Measurements from ENCODE around the gene TXNDC11. TPM values are rescaled to one million over a fixed set of nuclear protein-coding genes. Genes with fewer than 3 reads are reported as not detected.

The TXNDC11 gene
- total and polyA plus RNA-seq, 10 of the 15 experiments (the other 5 are each of a cell fraction or from before 2014, with no cell fraction given): 1.7 to 86.7 (median 54.4) TPM

DNA sequence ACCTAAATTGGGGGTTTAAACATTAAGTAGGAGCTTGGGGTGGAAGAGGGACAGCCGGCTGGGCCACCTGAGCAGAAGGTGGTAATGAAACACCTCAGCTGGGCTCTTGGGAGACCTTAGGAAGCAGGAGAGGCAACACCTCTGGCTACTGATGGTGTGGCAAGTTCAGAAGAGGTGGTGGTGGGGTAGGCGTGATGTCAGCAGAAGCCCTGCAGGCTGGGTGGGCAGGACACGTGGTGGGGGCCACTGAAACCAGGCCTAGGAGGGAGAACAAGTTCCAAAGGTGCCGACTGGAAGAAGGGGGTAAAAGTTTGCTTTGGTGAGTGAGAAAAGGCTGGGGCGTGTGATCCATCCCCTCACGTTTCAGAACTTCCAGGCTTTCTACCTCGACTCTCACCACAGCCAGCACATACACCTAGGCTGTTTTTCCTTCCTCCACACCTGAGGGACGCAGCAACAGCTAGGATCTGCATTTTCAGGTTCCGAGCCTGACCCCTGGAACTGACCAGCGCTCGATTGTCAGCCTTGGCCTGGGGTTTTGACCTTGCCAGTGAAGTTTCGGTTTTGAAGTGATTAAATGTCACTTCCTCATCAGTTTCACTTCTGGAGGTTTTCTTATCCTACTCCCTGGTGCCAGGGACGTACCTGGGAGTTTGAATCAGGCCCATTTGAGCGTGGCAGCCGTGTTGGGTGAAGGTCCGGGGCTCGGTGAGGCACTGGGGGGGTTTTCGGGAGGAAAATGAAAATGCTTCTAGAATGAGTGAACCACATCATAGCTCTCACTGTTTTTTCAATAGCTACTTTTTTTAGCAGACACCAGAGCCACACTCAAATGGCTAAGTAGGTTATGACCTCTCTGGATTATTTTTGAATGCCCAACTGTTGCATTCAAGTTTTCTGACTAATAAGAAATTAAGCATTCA lies 64.4 kb downstream of the TXNDC11 start:
- H3K9ac ChIP-seq (ENCODE audit: control insufficient read depth, insufficient read depth, low read length): no peak overlapping the region
- DNase-seq (ENCODE audit: low read depth, low spot score) (peak; percentile 61), ATAC-seq (peak; percentile 57), FAIRE-seq (peak; percentile 13)
- ChIA-PET RAD21 (ENCODE audit: unreplicated experiment) (interaction anchor here (0.6 to 4.1 kb wide), 9 partner anchors 9 to 727 kb away, joined by 3 to 34 read pairs (median 4); partner anchors contain the start of genes SNN and ZC3H7A), CTCF (interaction anchor here (0.6 to 5.2 kb wide), 8 partner anchors 9 to 146 kb away, joined by 3 to 34 read pairs (median 6); no protein-coding TSS in a partner anchor), SMC1A (ENCODE audit: uncharacterized antibody, unreplicated experiment) (interaction anchor here (0.6 to 6.8 kb wide), 21 partner anchors 10 to 369 kb away, joined by 3 to 46 read pairs (median 3); partner anchors contain the start of gene SNN), POLR2A (interaction anchor here (0.5 to 7.9 kb wide), 9 partner anchors 8 to 811 kb away, joined by 3 to 75 read pairs (median 6); partner anchors contain the start of genes SNN, TXNDC11 and ZC3H7A)
- 13% methylated on average over 18 of the region's 18 CpGs for WGBS (ENCODE audit: insufficient coverage, insufficient replicate concordance, low lambda C conversion rate, missing lambda C conversion rate)
- intact Hi-C loops (cut with micrococcal nuclease; ENCODE audit: unreplicated experiment): no loop called here
- no peak overlapping the region for H2AFZ ChIP-seq (ENCODE audit: control insufficient read depth, low read depth, low read length)
- no TSS peak for BruUV-seq (replicated peaks)
- peaks cover 6% of the 10 kb centered on the region; the same call in 1 of the 2 replicates for H4K20me1 ChIP-seq (ENCODE audit: control insufficient read depth, insufficient read depth)
- H3K4me3 ChIP-seq: peak overlapping the region; percentile 37; the same call in 1 of the 2 replicates
- in situ Hi-C loops (cut with MboI): no loop called here
- peaks cover 35 to 36% of the 10 kb centered on the region in 2 experiments for H3K36me3 ChIP-seq (ENCODE audit: control insufficient read depth in 2 of 2, insufficient read depth in 2 of 2, low read length in 1 of 2)
- peak overlapping the region; percentile 57 for H3K27ac ChIP-seq (ENCODE audit: control insufficient read depth, insufficient read depth)
- peak overlapping the region; percentile 75 for H3K4me2 ChIP-seq (ENCODE audit: control insufficient read depth, insufficient read depth)
- H3K27me3 ChIP-seq (replicated peaks in 1 of 2; ENCODE audit: control insufficient read depth in 2 of 2, insufficient read depth in 2 of 2, low read length in 1 of 2): no peaks in the 10 kb centered on the region
- H3K4me1 ChIP-seq (ENCODE audit: control insufficient read depth, insufficient read depth, low read length): peaks cover 69% of the 10 kb centered on the region
- H3K79me2 ChIP-seq (ENCODE audit: control insufficient read depth, insufficient read depth, low read length): peaks cover 28% of the 10 kb centered on the region
- no peaks in the 10 kb centered on the region for H3K9me3 ChIP-seq (replicated peaks; ENCODE audit: control insufficient read depth, insufficient read depth, low read length)
- TF ChIP-seq YBX1 (IDR thresholded peaks at IDR 0.05) (no peak), NR2C1 (IDR thresholded peaks at IDR 0.05) (no peak), CREB1 (IDR thresholded peaks at IDR 0.05; ENCODE audit: low read depth) (no peak), TCF7 (IDR thresholded peaks at IDR 0.05; ENCODE audit: borderline replicate concordance) (no peak; the same call in 1 of the 2 replicates), ZZZ3 (IDR thresholded peaks at IDR 0.05; ENCODE audit: control insufficient read depth, insufficient read length, low read depth) (no peak), MEF2B (IDR thresholded peaks at IDR 0.05; ENCODE audit: partially characterized antibody, poor library complexity, severe bottlenecking) (peak; percentile 66), CBX3 (IDR thresholded peaks at IDR 0.05; ENCODE audit: borderline replicate concordance, low read depth) (no peak), MTA3 (IDR thresholded peaks at IDR 0.05; ENCODE audit: borderline replicate concordance, low read length) (peak; percentile 84), ZNF217 (IDR thresholded peaks at IDR 0.05) (no peak)
- TF ChIP-seq, protein P1, sequence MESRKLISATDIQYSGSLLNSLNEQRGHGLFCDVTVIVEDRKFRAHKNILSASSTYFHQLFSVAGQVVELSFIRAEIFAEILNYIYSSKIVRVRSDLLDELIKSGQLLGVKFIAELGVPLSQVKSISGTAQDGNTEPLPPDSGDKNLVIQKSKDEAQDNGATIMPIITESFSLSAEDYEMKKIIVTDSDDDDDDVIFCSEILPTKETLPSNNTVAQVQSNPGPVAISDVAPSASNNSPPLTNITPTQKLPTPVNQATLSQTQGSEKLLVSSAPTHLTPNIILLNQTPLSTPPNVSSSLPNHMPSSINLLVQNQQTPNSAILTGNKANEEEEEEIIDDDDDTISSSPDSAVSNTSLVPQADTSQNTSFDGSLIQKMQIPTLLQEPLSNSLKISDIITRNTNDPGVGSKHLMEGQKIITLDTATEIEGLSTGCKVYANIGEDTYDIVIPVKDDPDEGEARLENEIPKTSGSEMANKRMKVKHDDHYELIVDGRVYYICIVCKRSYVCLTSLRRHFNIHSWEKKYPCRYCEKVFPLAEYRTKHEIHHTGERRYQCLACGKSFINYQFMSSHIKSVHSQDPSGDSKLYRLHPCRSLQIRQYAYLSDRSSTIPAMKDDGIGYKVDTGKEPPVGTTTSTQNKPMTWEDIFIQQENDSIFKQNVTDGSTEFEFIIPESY (IDR thresholded peaks at IDR 0.05): no peak
- TF ChIP-seq, protein P2, sequence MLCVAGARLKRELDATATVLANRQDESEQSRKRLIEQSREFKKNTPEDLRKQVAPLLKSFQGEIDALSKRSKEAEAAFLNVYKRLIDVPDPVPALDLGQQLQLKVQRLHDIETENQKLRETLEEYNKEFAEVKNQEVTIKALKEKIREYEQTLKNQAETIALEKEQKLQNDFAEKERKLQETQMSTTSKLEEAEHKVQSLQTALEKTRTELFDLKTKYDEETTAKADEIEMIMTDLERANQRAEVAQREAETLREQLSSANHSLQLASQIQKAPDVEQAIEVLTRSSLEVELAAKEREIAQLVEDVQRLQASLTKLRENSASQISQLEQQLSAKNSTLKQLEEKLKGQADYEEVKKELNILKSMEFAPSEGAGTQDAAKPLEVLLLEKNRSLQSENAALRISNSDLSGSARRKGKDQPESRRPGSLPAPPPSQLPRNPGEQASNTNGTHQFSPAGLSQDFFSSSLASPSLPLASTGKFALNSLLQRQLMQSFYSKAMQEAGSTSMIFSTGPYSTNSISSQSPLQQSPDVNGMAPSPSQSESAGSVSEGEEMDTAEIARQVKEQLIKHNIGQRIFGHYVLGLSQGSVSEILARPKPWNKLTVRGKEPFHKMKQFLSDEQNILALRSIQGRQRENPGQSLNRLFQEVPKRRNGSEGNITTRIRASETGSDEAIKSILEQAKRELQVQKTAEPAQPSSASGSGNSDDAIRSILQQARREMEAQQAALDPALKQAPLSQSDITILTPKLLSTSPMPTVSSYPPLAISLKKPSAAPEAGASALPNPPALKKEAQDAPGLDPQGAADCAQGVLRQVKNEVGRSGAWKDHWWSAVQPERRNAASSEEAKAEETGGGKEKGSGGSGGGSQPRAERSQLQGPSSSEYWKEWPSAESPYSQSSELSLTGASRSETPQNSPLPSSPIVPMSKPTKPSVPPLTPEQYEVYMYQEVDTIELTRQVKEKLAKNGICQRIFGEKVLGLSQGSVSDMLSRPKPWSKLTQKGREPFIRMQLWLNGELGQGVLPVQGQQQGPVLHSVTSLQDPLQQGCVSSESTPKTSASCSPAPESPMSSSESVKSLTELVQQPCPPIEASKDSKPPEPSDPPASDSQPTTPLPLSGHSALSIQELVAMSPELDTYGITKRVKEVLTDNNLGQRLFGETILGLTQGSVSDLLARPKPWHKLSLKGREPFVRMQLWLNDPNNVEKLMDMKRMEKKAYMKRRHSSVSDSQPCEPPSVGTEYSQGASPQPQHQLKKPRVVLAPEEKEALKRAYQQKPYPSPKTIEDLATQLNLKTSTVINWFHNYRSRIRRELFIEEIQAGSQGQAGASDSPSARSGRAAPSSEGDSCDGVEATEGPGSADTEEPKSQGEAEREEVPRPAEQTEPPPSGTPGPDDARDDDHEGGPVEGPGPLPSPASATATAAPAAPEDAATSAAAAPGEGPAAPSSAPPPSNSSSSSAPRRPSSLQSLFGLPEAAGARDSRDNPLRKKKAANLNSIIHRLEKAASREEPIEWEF (IDR thresholded peaks at IDR 0.05; ENCODE audit: insufficient replicate concordance, low read depth, low read length): no peak
- TF ChIP-seq, protein P3, sequence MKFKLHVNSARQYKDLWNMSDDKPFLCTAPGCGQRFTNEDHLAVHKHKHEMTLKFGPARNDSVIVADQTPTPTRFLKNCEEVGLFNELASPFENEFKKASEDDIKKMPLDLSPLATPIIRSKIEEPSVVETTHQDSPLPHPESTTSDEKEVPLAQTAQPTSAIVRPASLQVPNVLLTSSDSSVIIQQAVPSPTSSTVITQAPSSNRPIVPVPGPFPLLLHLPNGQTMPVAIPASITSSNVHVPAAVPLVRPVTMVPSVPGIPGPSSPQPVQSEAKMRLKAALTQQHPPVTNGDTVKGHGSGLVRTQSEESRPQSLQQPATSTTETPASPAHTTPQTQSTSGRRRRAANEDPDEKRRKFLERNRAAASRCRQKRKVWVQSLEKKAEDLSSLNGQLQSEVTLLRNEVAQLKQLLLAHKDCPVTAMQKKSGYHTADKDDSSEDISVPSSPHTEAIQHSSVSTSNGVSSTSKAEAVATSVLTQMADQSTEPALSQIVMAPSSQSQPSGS (IDR thresholded peaks at IDR 0.05; ENCODE audit: low read length): peak; percentile 46; the same call in 1 of the 2 replicates
